HG03571 (cell line): ENCODE data around the gene CLDN15.
"Not testable (repeated sequence)": the region's sequence is repeated elsewhere in the genome, so short reads cannot be mapped to it uniquely, and the experiment has no call there.

Source experiments
- ATAC-seq: cut with Tn5 transposase; IDR thresholded peaks from one replicate; pipeline ENCODE4 v1.9.1; 2021; ENCODE audit not compliant: unreplicated experiment

Gene CLDN15

GRCh38 chr7:101200504-101200861 lies 37.1 kb downstream of the CLDN15 start:
- ATAC-seq: no peak

GRCh38 chr7:101199522-101199921 lies 38.1 kb downstream of the CLDN15 start:
- not testable (repeated sequence) for ATAC-seq

GRCh38 chr7:101198476-101198875 lies 39.1 kb downstream of the CLDN15 start:
- ATAC-seq: no peak

GRCh38 chr7:101197991-101198390 lies 39.6 kb downstream of the CLDN15 start:
- ATAC-seq: no peak

GRCh38 chr7:101195884-101196283 lies 41.7 kb downstream of the CLDN15 start:
- ATAC-seq: no peak

- ATAC-seq: no peak
Observed at GRCh38 chr7:101189109-101189508, 48.5 kb downstream of the CLDN15 start.

- ATAC-seq: no peak
Observed at GRCh38 chr7:101186844-101187428, 50.7 kb downstream of the CLDN15 start.

- no peak for ATAC-seq
Observed at GRCh38 chr7:101186194-101186593, 51.4 kb downstream of the CLDN15 start.

GRCh38 chr7:101185258-101185839 lies 52.3 kb downstream of the CLDN15 start:
- ATAC-seq: no peak
